ENCODE data around the gene SPECC1. TPM values are rescaled to one million over a fixed set of nuclear protein-coding genes. Genes with fewer than 3 reads are reported as not detected.

Gene SPECC1
- total RNA-seq, 1 donor from 2014 or later, result 93.1 TPM

DNA sequence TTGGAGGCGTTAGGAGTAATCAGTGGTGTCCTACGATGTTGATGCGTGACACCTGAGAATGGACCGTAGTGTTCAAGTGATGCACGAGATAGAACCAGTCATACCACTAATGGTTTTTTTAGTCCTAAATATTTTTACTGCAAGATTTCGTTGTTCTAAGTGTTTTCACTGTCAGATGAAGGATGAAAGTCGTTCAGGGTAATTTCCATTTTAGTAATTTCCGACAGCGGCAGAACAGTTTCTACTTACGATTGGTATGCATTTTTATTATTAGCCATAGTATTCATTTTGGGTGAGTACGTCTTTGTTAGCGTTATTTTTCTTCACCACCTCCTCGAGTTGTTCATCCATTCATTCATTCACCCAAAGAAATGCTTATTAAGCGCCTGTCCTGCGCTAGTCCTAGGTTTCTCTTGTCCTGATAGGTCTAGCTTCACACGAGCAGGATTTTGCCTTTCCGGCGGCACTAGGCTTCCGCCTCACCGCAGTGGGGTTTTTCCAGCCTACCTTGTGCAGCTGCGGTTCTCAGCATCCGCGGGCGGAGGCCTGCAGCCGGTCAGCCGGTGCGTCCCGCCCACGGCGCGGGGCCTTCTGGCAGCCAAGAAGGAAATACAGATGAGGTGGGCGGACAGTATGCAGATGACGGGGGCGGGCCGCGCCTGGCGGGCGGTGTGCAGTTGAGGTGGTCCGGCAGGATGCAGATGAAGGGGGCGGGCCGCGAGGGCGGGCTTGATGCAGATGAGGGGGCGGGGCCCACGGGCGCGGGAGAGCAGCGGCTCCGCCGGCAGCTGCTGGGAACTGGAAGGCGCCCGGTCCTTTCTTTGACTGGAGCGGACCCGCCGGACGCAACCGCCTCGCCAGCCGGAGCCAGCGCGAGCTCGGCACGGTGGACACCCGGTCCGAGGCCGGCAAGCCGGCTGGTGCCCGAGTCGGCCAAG, 146.4 kb downstream of the SPECC1 start:
- no peaks in the 10 kb centered on the region for H3K9me3 Mint-ChIP-seq
- Histone ChIP-seq H3K79me2 (ENCODE audit: low read depth) (peaks cover 39% of the 10 kb centered on the region), H3K9ac (peak overlapping the region; percentile 72), H3K27me3 (peaks cover 39% of the 10 kb centered on the region), H3F3A (ENCODE audit: low read depth) (peaks cover 10% of the 10 kb centered on the region), H3K36me3 (no peaks in the 10 kb centered on the region), H3K4me1 (peaks cover 5% of the 10 kb centered on the region), H3K27ac (peak overlapping the region; percentile 89), H3K9me3 (ENCODE audit: low read depth) (no peaks in the 10 kb centered on the region), H3K4me2 (peak overlapping the region; percentile 95), H4K20me1 (ENCODE audit: low read depth) (peaks cover 37% of the 10 kb centered on the region), H2AFZ (replicated peaks) (peak overlapping the region; percentile 41), H3K4me3 (peak overlapping the region; percentile 79)
- no peaks in the 10 kb centered on the region for H3K27me3 Mint-ChIP-seq (ENCODE audit: insufficient read depth, low read depth)
- no peak overlapping the region for H3K4me3 Mint-ChIP-seq
- TF ChIP-seq EZH2 (IDR thresholded peaks at IDR 0.05), result no peak
- no peak for TF ChIP-seq EZH2phosphoT487 (IDR thresholded peaks at IDR 0.05)
- TF ChIP-seq, protein P1, sequence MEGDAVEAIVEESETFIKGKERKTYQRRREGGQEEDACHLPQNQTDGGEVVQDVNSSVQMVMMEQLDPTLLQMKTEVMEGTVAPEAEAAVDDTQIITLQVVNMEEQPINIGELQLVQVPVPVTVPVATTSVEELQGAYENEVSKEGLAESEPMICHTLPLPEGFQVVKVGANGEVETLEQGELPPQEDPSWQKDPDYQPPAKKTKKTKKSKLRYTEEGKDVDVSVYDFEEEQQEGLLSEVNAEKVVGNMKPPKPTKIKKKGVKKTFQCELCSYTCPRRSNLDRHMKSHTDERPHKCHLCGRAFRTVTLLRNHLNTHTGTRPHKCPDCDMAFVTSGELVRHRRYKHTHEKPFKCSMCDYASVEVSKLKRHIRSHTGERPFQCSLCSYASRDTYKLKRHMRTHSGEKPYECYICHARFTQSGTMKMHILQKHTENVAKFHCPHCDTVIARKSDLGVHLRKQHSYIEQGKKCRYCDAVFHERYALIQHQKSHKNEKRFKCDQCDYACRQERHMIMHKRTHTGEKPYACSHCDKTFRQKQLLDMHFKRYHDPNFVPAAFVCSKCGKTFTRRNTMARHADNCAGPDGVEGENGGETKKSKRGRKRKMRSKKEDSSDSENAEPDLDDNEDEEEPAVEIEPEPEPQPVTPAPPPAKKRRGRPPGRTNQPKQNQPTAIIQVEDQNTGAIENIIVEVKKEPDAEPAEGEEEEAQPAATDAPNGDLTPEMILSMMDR (IDR thresholded peaks at IDR 0.05), result no peak
- no peak overlapping the region for H3K27ac Mint-ChIP-seq
- H3K36me3 Mint-ChIP-seq, result peaks cover 8% of the 10 kb centered on the region
- DNase-seq (ENCODE audit: low spot score), result peak; percentile 100
- peaks cover 3% of the 10 kb centered on the region for H3K4me1 Mint-ChIP-seq

DNA sequence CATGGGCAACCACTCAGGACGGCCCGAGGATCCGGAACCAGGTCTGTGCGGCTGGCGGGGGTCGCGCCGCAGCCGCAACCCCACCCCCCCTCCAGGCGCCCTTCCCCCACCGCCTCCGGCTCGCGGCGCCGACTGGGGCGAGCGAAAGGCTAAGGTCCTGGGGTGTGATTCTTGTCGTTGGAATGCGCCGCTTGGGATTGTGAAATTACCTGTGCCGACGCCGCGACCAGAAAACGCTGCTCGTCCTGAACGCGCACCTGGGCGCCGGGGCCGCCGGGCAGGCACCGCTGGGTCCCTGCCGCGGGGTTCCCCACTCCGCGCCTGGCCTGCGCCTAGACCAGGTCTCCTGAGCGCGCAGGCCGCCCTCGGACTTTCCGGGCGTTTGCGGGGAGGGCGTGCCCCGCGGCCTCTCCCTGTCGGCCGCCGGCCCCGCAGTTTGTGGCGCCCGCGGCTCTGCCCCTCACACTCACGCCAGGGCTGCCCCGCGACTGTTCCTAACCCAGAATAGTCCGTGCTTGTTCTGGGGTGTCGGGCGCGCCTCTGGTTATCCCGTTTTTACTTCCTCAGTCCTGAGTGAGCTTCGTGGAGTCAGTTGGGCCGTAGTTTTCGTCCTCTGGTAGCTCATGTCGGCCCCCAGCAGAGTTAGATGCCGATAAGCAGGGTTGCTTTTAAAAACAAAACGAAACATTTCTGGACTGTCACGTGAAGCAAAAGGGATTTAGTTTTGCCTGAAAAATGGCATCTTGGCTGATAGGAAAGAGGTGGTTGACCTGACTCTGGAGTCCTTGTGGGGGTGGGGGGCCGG, 147.2 kb downstream of the SPECC1 start:
- Mint-ChIP-seq H3K27ac (no peak overlapping the region), H3K9me3 (no peaks in the 10 kb centered on the region), H3K4me3 (peak overlapping the region; percentile 96), H3K4me1 (peaks cover 3% of the 10 kb centered on the region), H3K27me3 (ENCODE audit: insufficient read depth, low read depth) (no peaks in the 10 kb centered on the region), H3K36me3 (peaks cover 12% of the 10 kb centered on the region)
- peak overlapping the region; percentile 79 for H3K4me3 ChIP-seq
- peak; percentile 80 for DNase-seq (ENCODE audit: low spot score)
- peaks cover 45% of the 10 kb centered on the region for H3K79me2 ChIP-seq (ENCODE audit: low read depth)
- TF ChIP-seq EZH2phosphoT487 (IDR thresholded peaks at IDR 0.05) (peak; percentile 46), EZH2 (IDR thresholded peaks at IDR 0.05) (peak; percentile 49)
- TF ChIP-seq, protein P1 (IDR thresholded peaks at IDR 0.05), result no peak
- peaks cover 5% of the 10 kb centered on the region for H3K4me1 ChIP-seq
- H3K9ac ChIP-seq, result peak overlapping the region; percentile 72
- peak overlapping the region; percentile 41 for H2AFZ ChIP-seq (replicated peaks)
- peak overlapping the region; percentile 95 for H3K4me2 ChIP-seq
- no peaks in the 10 kb centered on the region for H3K36me3 ChIP-seq
- H3K9me3 ChIP-seq (ENCODE audit: low read depth), result no peaks in the 10 kb centered on the region
- H4K20me1 ChIP-seq (ENCODE audit: low read depth), result peaks cover 37% of the 10 kb centered on the region
- peak overlapping the region; percentile 89 for H3K27ac ChIP-seq
- peaks cover 10% of the 10 kb centered on the region for H3F3A ChIP-seq (ENCODE audit: low read depth)
- H3K27me3 ChIP-seq, result peaks cover 39% of the 10 kb centered on the region

GRCh38 chr17:20157001-20157310, 147.8 kb downstream of the SPECC1 start:
- Histone ChIP-seq H3F3A (ENCODE audit: low read depth) (peaks cover 10% of the 10 kb centered on the region), H3K36me3 (no peaks in the 10 kb centered on the region), H3K9ac (peak overlapping the region; percentile 72), H3K4me1 (peaks cover 5% of the 10 kb centered on the region), H3K27ac (no peak overlapping the region), H3K27me3 (peaks cover 39% of the 10 kb centered on the region), H3K79me2 (ENCODE audit: low read depth) (peaks cover 46% of the 10 kb centered on the region), H3K4me3 (peak overlapping the region; percentile 79), H3K9me3 (ENCODE audit: low read depth) (no peaks in the 10 kb centered on the region), H2AFZ (replicated peaks) (no peak overlapping the region), H4K20me1 (ENCODE audit: low read depth) (peaks cover 37% of the 10 kb centered on the region), H3K4me2 (peak overlapping the region; percentile 95)
- TF ChIP-seq, protein P1 (IDR thresholded peaks at IDR 0.05), result no peak
- no peak for TF ChIP-seq EZH2 (IDR thresholded peaks at IDR 0.05)
- TF ChIP-seq EZH2phosphoT487 (IDR thresholded peaks at IDR 0.05), result no peak
- DNase-seq (ENCODE audit: low spot score), result peak; percentile 21
- Mint-ChIP-seq H3K27me3 (ENCODE audit: insufficient read depth, low read depth) (no peaks in the 10 kb centered on the region), H3K27ac (no peak overlapping the region), H3K4me1 (peaks cover 3% of the 10 kb centered on the region), H3K9me3 (no peaks in the 10 kb centered on the region), H3K4me3 (peak overlapping the region; percentile 96), H3K36me3 (peaks cover 12% of the 10 kb centered on the region)
